ENCODE results near the gene BCS1L. TPM values are rescaled to one million over a fixed set of nuclear protein-coding genes. Genes with fewer than 3 reads are reported as not detected.

BCS1L gene
- total and polyA plus RNA-seq, 9 of the 15 experiments (the other 6 are each of a cell fraction or from before 2014, with no cell fraction given), result 37.6 to 103 (median 56.7) TPM

GRCh38 chr2:218710687-218711549 is 51.4 kb downstream of the BCS1L start, which contains the start of gene TTLL4 (continued):
- peak in 1 of 2 experiments; percentile 90 for TF ChIP-seq AFF1 (IDR thresholded peaks at IDR 0.05; ENCODE audit: low read depth in 1 of 2, partially characterized antibody in 2 of 2)
- TF ChIP-seq HDAC6 (IDR thresholded peaks at IDR 0.05; ENCODE audit: low read depth, low read length), result no peak
- TF ChIP-seq POLR2AphosphoS5 (IDR thresholded peaks at IDR 0.05; ENCODE audit: control insufficient read depth, insufficient read depth, low read depth, low read length), result peak; percentile 65
- TF ChIP-seq ETS1 (conservative IDR thresholded peaks at IDR 0.05; ENCODE audit: control insufficient read depth, low read depth, low read length), result peak; percentile 87
- TF ChIP-seq GABPB1 (CRISPR knock-in tag; IDR thresholded peaks at IDR 0.05), result peak; percentile 74
- TF ChIP-seq, protein P1, sequence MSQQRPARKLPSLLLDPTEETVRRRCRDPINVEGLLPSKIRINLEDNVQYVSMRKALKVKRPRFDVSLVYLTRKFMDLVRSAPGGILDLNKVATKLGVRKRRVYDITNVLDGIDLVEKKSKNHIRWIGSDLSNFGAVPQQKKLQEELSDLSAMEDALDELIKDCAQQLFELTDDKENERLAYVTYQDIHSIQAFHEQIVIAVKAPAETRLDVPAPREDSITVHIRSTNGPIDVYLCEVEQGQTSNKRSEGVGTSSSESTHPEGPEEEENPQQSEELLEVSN (IDR thresholded peaks at IDR 0.05; ENCODE audit: borderline replicate concordance in 1 of 2, extremely low read depth in 1 of 2, insufficient read depth in 1 of 2, insufficient read length in 1 of 2, low read depth in 1 of 2, low read length in 1 of 2, poor library complexity in 1 of 2, severe bottlenecking in 1 of 2), result peak; percentile 71 to 86
- TF ChIP-seq, protein P2, sequence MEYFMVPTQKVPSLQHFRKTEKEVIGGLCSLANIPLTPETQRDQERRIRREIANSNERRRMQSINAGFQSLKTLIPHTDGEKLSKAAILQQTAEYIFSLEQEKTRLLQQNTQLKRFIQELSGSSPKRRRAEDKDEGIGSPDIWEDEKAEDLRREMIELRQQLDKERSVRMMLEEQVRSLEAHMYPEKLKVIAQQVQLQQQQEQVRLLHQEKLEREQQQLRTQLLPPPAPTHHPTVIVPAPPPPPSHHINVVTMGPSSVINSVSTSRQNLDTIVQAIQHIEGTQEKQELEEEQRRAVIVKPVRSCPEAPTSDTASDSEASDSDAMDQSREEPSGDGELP (CRISPR knock-in tag; IDR thresholded peaks at IDR 0.05; ENCODE audit: borderline replicate concordance), result peak; percentile 83
- TF ChIP-seq BACH1 (tag; IDR thresholded peaks at IDR 0.05), result no peak
- TF ChIP-seq CREB3L1 (IDR thresholded peaks at IDR 0.05; ENCODE audit: borderline replicate concordance, low read depth), result 0 out of 2 replicates have a peak, but pooled peaks have one; percentile 41
- peak; percentile 85 for TF ChIP-seq CXXC5 (CRISPR knock-in tag; IDR thresholded peaks at IDR 0.05)
- peak; percentile 81 for TF ChIP-seq L3MBTL2 (IDR thresholded peaks at IDR 0.05)

Data from K562 (cell line).